Keratinocyte (primary cell): ENCODE measurements around the gene RNF19B. TPM values are rescaled to one million over a fixed set of nuclear protein-coding genes. Genes with fewer than 3 reads are reported as not detected.

Experiments used
- DNase-seq: peaks from one replicate; pipeline ENCODE4 v3.0.0-alpha.2; 2011; ENCODE audit warnings: low read depth, missing footprints, low spot score
- FAIRE-seq: peaks from 2 replicates; lab custom pipeline; 2011; peaks lifted over from hg19 to GRCh38; lab: Jason Lieb, UNC
- H2AFZ ChIP-seq: 2 replicates; pipeline ENCODE4 v1.6.0; 2012; ENCODE audit warnings: low read length, control low read depth, inconsistent platforms; ENCODE audit not compliant: control insufficient read depth
- H3K27ac ChIP-seq: 2 replicates; pipeline ENCODE4 v1.5.1; 2011; ENCODE audit warnings: low read length; ENCODE audit not compliant: control insufficient read depth, insufficient read depth
- H3K27me3 ChIP-seq: 3 replicates; pipeline ENCODE4 v1.6.0; 2011; ENCODE audit warnings: low read length; ENCODE audit not compliant: control insufficient read depth, insufficient read depth; ENCODE audit errors: extremely low read depth
- H3K36me3 ChIP-seq, 2 experiments: 2 replicates in 1 of 2; 3 replicates in 1 of 2; pipeline ENCODE4 v1.5.1; 2011; ENCODE audit warnings: low read length in 2 of 2, mild to moderate bottlenecking in 1 of 2; ENCODE audit not compliant: control insufficient read depth in 2 of 2, insufficient read depth in 2 of 2; ENCODE audit errors: extremely low read depth in 1 of 2
- H3K4me1 ChIP-seq: 3 replicates; pipeline ENCODE4 v1.5.1; 2011; ENCODE audit warnings: low read length; ENCODE audit not compliant: control insufficient read depth, insufficient read depth; ENCODE audit errors: extremely low read depth
- H3K4me2 ChIP-seq: 3 replicates; pipeline ENCODE4 v1.6.0; 2011; ENCODE audit warnings: low read depth, low read length; ENCODE audit not compliant: control insufficient read depth, insufficient read depth; ENCODE audit errors: extremely low read depth
- H3K4me3 ChIP-seq, 3 experiments: fragments of 200-600 bp in 1 of 3; sonication (generic) in 1 of 3; 2 replicates in 2 of 3; 3 replicates in 1 of 3; pipeline ENCODE4 v1.5.1; 2011 to 2016; ENCODE audit warnings: low read length in 3 of 3, mild to moderate bottlenecking in 3 of 3, control low read depth in 2 of 3, inconsistent platforms in 1 of 3, low read depth in 1 of 3, mixed read lengths in 1 of 3, mixed run types in 1 of 3, moderate library complexity in 1 of 3; ENCODE audit not compliant: control insufficient read depth in 2 of 3, insufficient read depth in 2 of 3; ENCODE audit errors: extremely low read depth in 1 of 3
- H3K79me2 ChIP-seq: 2 replicates; pipeline ENCODE4 v1.6.0; 2012; ENCODE audit warnings: low read length; ENCODE audit not compliant: control insufficient read depth, insufficient read depth
- H3K9ac ChIP-seq: 3 replicates; pipeline ENCODE4 v1.6.0; 2011; ENCODE audit warnings: low read length; ENCODE audit not compliant: control insufficient read depth, insufficient read depth; ENCODE audit errors: extremely low read depth
- H3K9me1 ChIP-seq: 3 replicates; pipeline ENCODE4 v1.6.0; 2011; ENCODE audit warnings: low read length; ENCODE audit not compliant: control insufficient read depth, insufficient read depth; ENCODE audit errors: extremely low read depth
- H3K9me3 ChIP-seq: 2 replicates; pipeline ENCODE4 v1.5.1; 2012; ENCODE audit warnings: low read depth, low read length; ENCODE audit not compliant: control insufficient read depth
- H4K20me1 ChIP-seq: 3 replicates; pipeline ENCODE4 v1.6.0; 2011; ENCODE audit warnings: low read length; ENCODE audit not compliant: control insufficient read depth, insufficient read depth; ENCODE audit errors: extremely low read depth
- CTCF ChIP-seq, 3 experiments: IDR thresholded peaks in 1 of 3; conservative IDR thresholded peaks in 1 of 3; optimal IDR thresholded peaks in 1 of 3; 2 replicates in 2 of 3; 3 replicates in 1 of 3; pipeline versions ENCODE3 to v1.5.1; 2011; ENCODE audit warnings: low read length in 3 of 3, mild to moderate bottlenecking in 3 of 3, moderate library complexity in 2 of 3, control low read depth in 1 of 3, inconsistent platforms in 1 of 3; ENCODE audit not compliant: insufficient read depth in 2 of 3; ENCODE audit errors: extremely low read depth in 1 of 3
- EZH2 ChIP-seq: IDR thresholded peaks from one replicate; pipeline ENCODE4 v1.6.1; 2012; ENCODE audit warnings: inconsistent platforms, mild to moderate bottlenecking, low read length, moderate library complexity
- dilution Hi-C: fragments of 300-500 bp; cut with MboI; formaldehyde crosslinking; loops from one replicate; pipeline ENCODE4 v1.7.0; 2020; ENCODE audit warnings: low sequenced_read_pairs; ENCODE audit not compliant: extremely low pct_ligation_motif_present
- polyA plus RNA-seq, 5 experiments: library from polyadenylated mRNA; depleted of rRNA in 3 of 5; stranded (reverse) in 3 of 5; stranded (forward) in 1 of 5; unstranded in 1 of 5; fragments of >200 nt; gene quantifications; 1 replicate in 1 of 5; 2 replicates in 3 of 5; 3 replicates in 1 of 5; pipeline versions ENCODE4 v1.2.1 to v1.2.3, GENCODE V29; 2011 to 2012; ENCODE audit warnings: missing spikeins in 2 of 5, low read depth in 1 of 5, low replicate concordance in 1 of 5

Gene RNF19B
- polyA plus RNA-seq, 1 donor (not counting 4 experiments of a cell fraction or from before 2014, with no cell fraction given): 33.5 TPM

GRCh38 chr1:32962248-32962896 is 2.2 kb downstream of the RNF19B start:
- DNase-seq (no peak), FAIRE-seq (no peak)
- Histone ChIP-seq H3K4me2 (peak overlapping the region; percentile 100), H3K4me1 (peaks cover 21% of the 10 kb centered on the region), H3K4me3 (peak overlapping the region; percentile 86 to 100 (median 96)), H4K20me1 (peaks cover 29% of the 10 kb centered on the region), H3K9me3 (no peaks in the 10 kb centered on the region), H3K27me3 (no peaks in the 10 kb centered on the region), H3K36me3 (peaks cover 1 to 14% of the 10 kb centered on the region in 2 experiments), H2AFZ (no peak overlapping the region), H3K9ac (peak overlapping the region; percentile 92), H3K9me1 (peaks cover 5% of the 10 kb centered on the region), H3K27ac (peak overlapping the region; percentile 83), H3K79me2 (peaks cover 64% of the 10 kb centered on the region)
- dilution Hi-C loops: no loop called here
- TF ChIP-seq CTCF (optimal IDR thresholded peaks at IDR 0.05 in 1 of 3, IDR thresholded peaks at IDR 0.05 in 1 of 3, conservative IDR thresholded peaks at IDR 0.05 in 1 of 3; ENCODE audit: extremely low read depth in 1 of 3, insufficient read depth in 2 of 3, low read length in 3 of 3) (no peak), EZH2 (no peak)

- DNase-seq (no peak), FAIRE-seq (no peak)
- H3K79me2 ChIP-seq: peaks cover 78% of the 10 kb centered on the region
- no peaks in the 10 kb centered on the region for H3K27me3 ChIP-seq
- peak overlapping the region; percentile 100 for H3K4me2 ChIP-seq
- dilution Hi-C loops: no loop called here
- peaks cover 1 to 14% of the 10 kb centered on the region in 2 experiments for H3K36me3 ChIP-seq
- no peak for TF ChIP-seq EZH2
- no peak for TF ChIP-seq CTCF (optimal IDR thresholded peaks at IDR 0.05 in 1 of 3, IDR thresholded peaks at IDR 0.05 in 1 of 3, conservative IDR thresholded peaks at IDR 0.05 in 1 of 3; ENCODE audit: extremely low read depth in 1 of 3, insufficient read depth in 2 of 3, low read length in 3 of 3)
- no peaks in the 10 kb centered on the region for H3K9me3 ChIP-seq
- peaks cover 32% of the 10 kb centered on the region for H4K20me1 ChIP-seq
- peak overlapping the region; percentile 27 for H3K27ac ChIP-seq
- peak overlapping the region; percentile 37 for H3K9ac ChIP-seq
- peak overlapping the region in 2 of 3 experiments; percentile 53 to 62 for H3K4me3 ChIP-seq
- peaks cover 5% of the 10 kb centered on the region for H3K9me1 ChIP-seq
- H3K4me1 ChIP-seq: peaks cover 26% of the 10 kb centered on the region
- H2AFZ ChIP-seq: no peak overlapping the region
Measured at GRCh38 chr1:32960819-32961355, 3.7 kb downstream of the RNF19B start.
